AG04450 (cell line): ENCODE measurements around the gene TBC1D16. TPM values are rescaled to one million over a fixed set of nuclear protein-coding genes. Genes with fewer than 3 reads are reported as not detected.

ENCODE experiments used
- CTCF ChIA-PET: fragments of 300-600, 350-600 bp; formaldehyde crosslinking; extraction: SDS; loops from one replicate; lab custom pipeline; 2022; ENCODE audit warnings: antibody characterized with exemption, inconsistent platforms; lab: Charles Lee
- POLR2A ChIA-PET: fragments of 350-600 bp; formaldehyde crosslinking; extraction: SDS; loops from one replicate; lab custom pipeline; 2021; ENCODE audit warnings: antibody characterized with exemption, inconsistent platforms; lab: Yijun Ruan, JAX
- DNase-seq: peaks from one replicate; pipeline ENCODE4 v3.0.0-alpha.2; 2011; ENCODE audit warnings: low read depth, low spot score
- H3K27ac ChIP-seq: one replicate; pipeline ENCODE4 v1.5.1; 2012; ENCODE audit warnings: low read depth, low read length, control low read depth
- H3K27me3 ChIP-seq: one replicate; pipeline ENCODE4 v1.6.0; 2012; ENCODE audit warnings: low read length; ENCODE audit not compliant: control insufficient read depth, insufficient read depth
- H3K4me3 ChIP-seq: 2 replicates; pipeline ENCODE4 v1.5.1; 2011; ENCODE audit warnings: mild to moderate bottlenecking, low read depth, low read length, control low read depth
- H3K9me3 ChIP-seq: 2 replicates; pipeline ENCODE4 v1.5.1; 2012; ENCODE audit warnings: low read length; ENCODE audit not compliant: control insufficient read depth, insufficient read depth
- CTCF ChIP-seq: IDR thresholded peaks from 2 replicates; pipeline ENCODE4 v1.5.1; 2011; ENCODE audit warnings: low read depth, low read length, control low read depth, inconsistent platforms
- polyA plus RNA-seq: library from polyadenylated mRNA; depleted of rRNA; stranded (reverse); fragments of >200 nt; gene quantifications from 2 replicates; pipeline ENCODE4 v1.2.3, GENCODE V29; 2011

The TBC1D16 gene
- polyA plus RNA-seq, 1 experiment: 10.9 TPM

GRCh38 chr17:79892457-79893241 is 143.0 kb downstream of the TBC1D16 start:
- Histone ChIP-seq H3K9me3 (no peaks in the 10 kb centered on the region; the same call in 1 of the 2 replicates), H3K4me3 (no peak overlapping the region), H3K27ac (no peak overlapping the region), H3K27me3 (peaks cover 31% of the 10 kb centered on the region)
- POLR2A ChIA-PET: no interaction called here
- CTCF ChIA-PET: interaction anchor here (0.8 kb wide), 1 partner anchor 490 kb away, joined by 3 read pairs; no protein-coding TSS in a partner anchor
- no peak for DNase-seq
- no peak for TF ChIP-seq CTCF

- no peak for DNase-seq
- CTCF ChIA-PET: no interaction called here
- Histone ChIP-seq H3K27ac (no peak overlapping the region), H3K4me3 (no peak overlapping the region), H3K9me3 (no peaks in the 10 kb centered on the region; the same call in 1 of the 2 replicates), H3K27me3 (peaks cover 42% of the 10 kb centered on the region)
- POLR2A ChIA-PET: no interaction called here
- TF ChIP-seq CTCF: no peak
Observed at GRCh38 chr17:79891113-79891730, 144.4 kb downstream of the TBC1D16 start.

- no peaks in the 10 kb centered on the region; the same call in 1 of the 2 replicates for H3K9me3 ChIP-seq
- ChIA-PET POLR2A (no interaction called here), CTCF (no interaction called here)
- H3K4me3 ChIP-seq: no peak overlapping the region
- H3K27me3 ChIP-seq: peaks cover 39% of the 10 kb centered on the region
- no peak overlapping the region for H3K27ac ChIP-seq
- no peak for TF ChIP-seq CTCF
- no peak for DNase-seq
Observed at GRCh38 chr17:79890706-79891105, 145.0 kb downstream of the TBC1D16 start.

- peaks cover 40% of the 10 kb centered on the region for H3K27me3 ChIP-seq
- CTCF ChIA-PET: no interaction called here
Observed at GRCh38 chr17:79888811-79889634, 146.6 kb downstream of the TBC1D16 start.

More at GRCh38 chr17:79888811-79889634, 146.6 kb downstream of the TBC1D16 start:
- Histone ChIP-seq H3K9me3 (no peaks in the 10 kb centered on the region; the same call in 1 of the 2 replicates), H3K27ac (no peak overlapping the region), H3K4me3 (no peak overlapping the region)
- TF ChIP-seq CTCF: no peak
- no peak for DNase-seq
- POLR2A ChIA-PET: interaction anchor here (0.6 kb wide), 1 partner anchor 98 kb away, joined by 11 read pairs; no protein-coding TSS in a partner anchor
